ENCODE measurements around the gene DPH7. TPM values are rescaled to one million over a fixed set of nuclear protein-coding genes. Genes with fewer than 3 reads are reported as not detected.
A peak's percentile ranks its signal among the peaks of the same experiment; 100 is the strongest.
"Not testable (repeated sequence)": the region's sequence is repeated elsewhere in the genome, so short reads cannot be mapped to it uniquely, and the experiment has no call there.

Gene DPH7
- total RNA-seq, 3 donors from 2014 or later = 34.1 to 37.7 (median 35.2) TPM

DNA sequence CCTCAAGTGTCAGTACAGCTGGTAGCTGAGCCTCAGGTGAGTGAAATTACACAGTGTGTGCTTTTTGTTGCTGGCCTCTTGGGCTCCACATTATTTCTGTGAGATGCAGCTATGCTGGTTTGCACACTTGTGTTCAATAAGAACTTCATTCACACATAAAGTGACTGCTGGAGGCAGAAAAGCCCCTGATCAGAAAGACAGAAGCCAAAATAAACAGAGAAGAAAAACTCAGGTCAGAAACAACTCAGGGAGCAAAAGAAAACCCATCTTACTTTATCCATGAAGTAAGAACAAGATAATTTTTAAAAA is 43.7 kb downstream of the DPH7 start:
- no peak for ATAC-seq

DNA sequence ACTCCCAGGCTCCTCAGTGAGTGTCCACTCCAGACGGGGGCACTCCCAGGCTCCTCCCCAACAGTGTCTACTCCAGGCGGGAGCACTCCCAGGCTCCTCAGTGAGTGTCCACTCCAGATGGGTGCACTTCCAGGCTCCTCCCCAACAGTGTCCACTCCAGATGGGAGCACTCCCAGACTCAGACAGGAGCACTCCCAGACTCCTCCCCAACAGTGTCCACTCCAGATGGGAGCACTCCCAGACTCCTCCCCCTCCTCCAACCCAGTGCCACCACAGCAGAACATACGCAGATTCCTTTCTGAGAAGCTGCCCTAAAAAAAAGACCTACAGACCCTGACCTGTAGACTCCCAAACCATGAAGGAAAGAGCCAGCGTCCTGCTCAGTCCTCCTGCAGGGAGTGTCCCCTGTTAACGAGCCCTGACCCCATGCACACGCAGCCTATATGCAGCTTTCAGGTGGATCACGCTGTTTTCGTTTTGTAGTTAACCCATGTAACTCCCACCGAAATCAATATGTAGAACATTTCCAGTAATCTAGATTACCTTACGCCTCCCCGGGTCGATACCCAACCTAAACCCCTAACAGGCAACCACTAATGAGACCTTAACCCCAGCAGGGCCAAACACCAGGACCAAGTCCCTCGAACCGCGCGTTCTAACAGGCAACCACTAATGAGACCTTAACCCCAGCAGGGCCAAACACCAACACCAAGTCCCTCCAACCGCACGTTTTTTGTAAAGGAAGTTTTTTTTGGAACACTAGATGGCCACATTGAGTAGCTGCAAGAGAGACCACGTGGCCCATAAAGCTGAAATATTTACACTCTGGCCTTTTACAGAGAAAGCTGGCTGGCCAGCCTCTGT is 44.2 kb downstream of the DPH7 start:
- Mint-ChIP-seq H3K9me3 (peaks cover 5% of the 10 kb centered on the region), H3K4me3 (no peak overlapping the region), H3K27me3 (ENCODE audit: low read depth) (no peaks in the 10 kb centered on the region), H3K4me1 (ENCODE audit: low read depth) (peaks cover 25% of the 10 kb centered on the region), H3K36me3 (ENCODE audit: insufficient read depth) (peaks cover 4% of the 10 kb centered on the region)
- ATAC-seq = peak; percentile 77
- no peak for DNase-seq

More for the DNA sequence above, 43.7 kb downstream of the DPH7 start:
- Mint-ChIP-seq H3K4me3 (no peak overlapping the region), H3K4me1 (ENCODE audit: low read depth) (peaks cover 25% of the 10 kb centered on the region), H3K27me3 (ENCODE audit: low read depth) (no peaks in the 10 kb centered on the region), H3K36me3 (ENCODE audit: insufficient read depth) (peaks cover 4% of the 10 kb centered on the region), H3K9me3 (peaks cover 5% of the 10 kb centered on the region)
- no peak for DNase-seq

DNA sequence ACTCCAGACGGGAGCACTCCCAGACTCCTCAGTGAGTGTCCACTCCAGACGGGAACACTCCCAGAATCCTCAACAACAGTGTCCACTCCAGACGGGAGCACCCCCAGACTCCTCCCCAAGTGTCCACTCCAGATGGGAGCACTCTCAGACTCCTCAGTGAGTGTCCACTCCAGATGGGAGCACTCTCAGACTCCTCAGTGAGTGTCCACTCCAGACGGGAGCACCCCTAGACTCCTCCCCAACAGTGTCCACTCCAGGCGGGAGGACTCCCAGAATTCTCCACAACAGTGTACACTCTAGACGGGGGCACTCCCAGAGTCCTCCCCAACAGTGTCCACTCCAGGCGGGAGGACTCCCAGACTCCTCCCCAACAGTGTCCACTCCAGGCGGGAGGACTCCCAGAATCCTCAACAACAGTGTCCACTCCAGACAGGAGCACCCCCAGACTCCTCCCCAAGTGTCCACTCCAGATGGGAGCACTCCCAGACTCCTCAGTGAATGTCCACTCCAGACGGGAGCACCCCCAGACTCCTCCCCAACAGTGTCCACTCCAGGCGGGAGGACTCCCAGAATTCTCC is 45.7 kb downstream of the DPH7 start:
- DNase-seq; H3K4me3 Mint-ChIP-seq; H3K27me3 Mint-ChIP-seq (ENCODE audit: low read depth); H3K36me3 Mint-ChIP-seq (ENCODE audit: insufficient read depth); H3K9me3 Mint-ChIP-seq; ATAC-seq: not testable (repeated sequence)
- peaks cover 25% of the 10 kb centered on the region for H3K4me1 Mint-ChIP-seq (ENCODE audit: low read depth)

DNA sequence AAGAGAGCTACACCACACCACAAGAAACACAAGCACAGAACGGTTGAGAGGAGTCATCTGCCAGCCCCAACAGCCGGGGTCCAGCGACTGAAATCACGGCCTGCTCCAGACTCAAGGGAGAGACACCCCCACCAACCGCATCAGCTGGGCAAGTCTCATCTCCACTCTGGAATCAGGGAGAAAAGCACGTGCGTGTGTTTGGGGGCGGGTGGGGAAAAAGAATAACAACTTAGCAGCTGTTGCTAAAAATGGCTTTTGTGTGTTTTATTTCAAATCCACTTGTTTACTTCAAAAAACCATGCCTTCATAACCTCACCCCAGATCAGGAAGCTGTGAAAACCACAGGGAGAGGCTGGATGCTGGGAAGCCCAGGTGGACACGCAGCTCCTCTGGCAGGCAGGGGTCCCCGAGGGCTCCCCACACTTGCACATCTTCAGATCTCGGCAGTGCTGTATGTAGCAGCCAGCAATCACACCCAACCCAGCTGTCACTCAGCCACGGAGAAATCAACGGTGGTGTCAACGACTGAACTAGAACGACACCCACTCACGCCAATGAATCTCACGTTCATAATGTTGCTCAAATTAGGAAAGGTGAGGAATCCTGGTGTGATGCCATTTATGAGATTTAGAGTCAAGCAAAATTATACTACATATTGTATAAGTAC is 47.5 kb downstream of the DPH7 start:
- Mint-ChIP-seq H3K27me3 (ENCODE audit: low read depth) (no peaks in the 10 kb centered on the region), H3K36me3 (ENCODE audit: insufficient read depth) (peaks cover 2% of the 10 kb centered on the region), H3K9me3 (peaks cover 2% of the 10 kb centered on the region), H3K4me1 (ENCODE audit: low read depth) (peaks cover 14% of the 10 kb centered on the region), H3K4me3 (no peak overlapping the region)
- ATAC-seq = no peak
- no peak for DNase-seq

DNA sequence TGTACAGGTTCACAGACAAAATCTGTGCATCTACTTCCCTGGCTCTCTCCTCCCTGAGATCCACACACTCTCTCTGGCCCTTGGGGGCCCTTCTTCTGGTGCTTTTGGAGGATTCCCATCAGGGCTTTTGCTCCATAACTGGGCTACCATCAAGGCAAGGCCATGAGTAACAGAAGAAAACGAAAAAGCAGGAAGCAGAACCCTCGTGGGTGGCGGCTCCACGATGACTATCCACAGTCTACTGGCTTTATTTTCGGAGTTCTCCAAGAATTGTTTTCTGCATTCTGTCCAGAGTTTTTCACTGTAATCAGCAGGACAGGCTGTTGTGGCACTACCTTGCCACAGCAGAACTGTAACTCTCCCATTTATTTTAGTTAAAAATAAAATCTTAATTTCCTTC is 48.4 kb downstream of the DPH7 start:
- Mint-ChIP-seq H3K4me1 (ENCODE audit: low read depth) (peaks cover 12% of the 10 kb centered on the region), H3K36me3 (ENCODE audit: insufficient read depth) (no peaks in the 10 kb centered on the region), H3K27me3 (ENCODE audit: low read depth) (no peaks in the 10 kb centered on the region), H3K4me3 (no peak overlapping the region), H3K9me3 (no peaks in the 10 kb centered on the region)
- no peak for DNase-seq
- no peak for ATAC-seq

DNA sequence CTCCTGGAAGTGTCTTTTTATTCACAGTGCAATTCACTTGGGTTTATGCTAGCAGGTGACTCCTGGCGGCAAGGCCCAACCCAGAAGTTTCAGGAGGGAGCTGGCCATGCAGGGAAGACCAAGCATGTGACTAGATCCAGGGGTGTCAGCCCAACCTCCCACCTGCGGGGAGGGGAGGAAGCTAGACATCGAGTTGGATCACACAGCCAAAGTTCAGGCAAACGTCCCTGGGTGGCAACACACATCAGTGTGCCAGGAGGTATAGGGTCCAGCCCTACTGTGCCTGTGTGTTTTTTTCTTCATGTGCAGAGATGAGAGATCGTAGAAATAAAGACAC is 53.8 kb downstream of the DPH7 start:
- Mint-ChIP-seq H3K4me3 (no peak overlapping the region), H3K36me3 (ENCODE audit: insufficient read depth) (no peaks in the 10 kb centered on the region), H3K9me3 (no peaks in the 10 kb centered on the region), H3K4me1 (ENCODE audit: low read depth) (peaks cover 2% of the 10 kb centered on the region), H3K27me3 (ENCODE audit: low read depth) (no peaks in the 10 kb centered on the region)
- ATAC-seq (no peak), DNase-seq (no peak)

DNA sequence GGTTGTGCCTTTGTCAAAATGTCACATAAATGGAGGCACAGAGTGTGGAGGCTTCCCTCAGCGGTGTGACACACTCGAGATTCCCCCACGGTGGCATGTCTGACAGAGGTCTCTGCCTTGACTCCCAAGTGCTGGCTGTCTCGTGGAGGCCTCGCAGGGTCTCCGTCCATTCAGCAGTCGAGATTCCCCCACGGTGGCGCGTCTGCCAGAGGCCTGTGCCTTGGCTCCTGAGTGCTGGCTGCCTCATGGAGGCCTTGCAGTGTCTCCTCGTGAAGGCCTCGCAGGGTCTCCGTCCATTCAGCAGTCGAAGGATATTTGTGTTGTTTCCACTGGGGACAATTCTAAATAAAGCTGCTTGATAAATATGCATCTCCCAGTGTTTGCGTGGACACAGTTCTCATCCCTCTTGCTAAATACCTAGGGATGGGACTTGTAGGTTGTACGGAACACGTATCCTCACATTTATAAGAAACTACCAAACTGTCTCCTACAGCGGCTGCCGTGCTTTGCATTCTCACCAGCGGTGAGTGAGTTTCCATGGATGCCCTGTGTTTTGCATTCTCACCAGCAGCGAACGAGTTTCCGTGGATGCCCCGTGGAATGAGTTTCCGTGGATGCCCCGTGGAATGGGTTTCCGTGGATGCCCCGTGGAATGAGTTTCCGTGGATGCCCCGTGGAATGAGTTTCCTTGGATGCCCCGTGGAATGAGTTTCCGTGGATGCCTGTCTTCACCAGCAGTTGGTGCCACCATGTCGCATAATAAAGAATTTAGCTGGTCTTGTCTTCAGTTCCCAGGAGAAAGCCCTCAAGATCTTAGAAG is 54.4 kb downstream of the DPH7 start:
- no peaks in the 10 kb centered on the region for H3K9me3 Mint-ChIP-seq
- no peak for ATAC-seq
- no peak overlapping the region for H3K4me3 Mint-ChIP-seq
- no peaks in the 10 kb centered on the region for H3K36me3 Mint-ChIP-seq (ENCODE audit: insufficient read depth)
- H3K27me3 Mint-ChIP-seq (ENCODE audit: low read depth) = no peaks in the 10 kb centered on the region
- DNase-seq = no peak
- H3K4me1 Mint-ChIP-seq (ENCODE audit: low read depth) = peaks cover 2% of the 10 kb centered on the region

DNA sequence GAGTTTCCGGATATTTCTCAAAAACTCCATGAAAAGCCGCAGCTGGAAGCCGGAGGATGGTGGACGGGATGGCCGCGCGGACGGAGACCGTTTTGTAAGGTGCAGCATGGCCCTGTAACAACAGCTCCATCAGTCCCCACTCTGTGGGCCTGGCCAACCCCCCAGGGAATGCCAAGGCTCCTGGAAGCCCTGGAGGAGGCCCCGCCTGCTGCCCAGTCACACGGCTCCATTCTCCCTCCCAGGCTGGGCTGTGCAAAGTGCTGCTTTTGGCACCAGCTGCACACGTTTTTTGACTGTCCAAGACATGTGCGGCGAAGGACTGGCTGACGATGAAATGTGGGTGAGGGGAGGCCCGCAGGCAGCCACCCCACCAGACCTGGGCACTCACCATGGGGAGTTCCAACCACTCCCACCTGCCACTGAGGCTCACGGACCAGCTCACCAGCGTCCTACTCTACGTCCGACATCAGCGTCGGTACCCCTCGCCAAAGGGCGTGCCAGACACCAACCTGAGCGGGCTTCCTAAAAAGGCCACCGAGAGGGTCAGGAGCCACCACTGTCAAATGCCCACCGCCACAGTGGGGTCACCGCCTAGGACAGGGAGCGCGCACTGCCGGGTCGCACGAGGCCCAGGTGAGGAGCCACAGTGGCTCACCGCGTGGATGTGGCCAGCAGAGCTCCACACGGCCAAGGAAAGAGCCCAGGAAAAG is 55.8 kb downstream of the DPH7 start:
- DNase-seq (no peak), ATAC-seq (no peak)
- no peaks in the 10 kb centered on the region for H3K9me3 Mint-ChIP-seq

DNA sequence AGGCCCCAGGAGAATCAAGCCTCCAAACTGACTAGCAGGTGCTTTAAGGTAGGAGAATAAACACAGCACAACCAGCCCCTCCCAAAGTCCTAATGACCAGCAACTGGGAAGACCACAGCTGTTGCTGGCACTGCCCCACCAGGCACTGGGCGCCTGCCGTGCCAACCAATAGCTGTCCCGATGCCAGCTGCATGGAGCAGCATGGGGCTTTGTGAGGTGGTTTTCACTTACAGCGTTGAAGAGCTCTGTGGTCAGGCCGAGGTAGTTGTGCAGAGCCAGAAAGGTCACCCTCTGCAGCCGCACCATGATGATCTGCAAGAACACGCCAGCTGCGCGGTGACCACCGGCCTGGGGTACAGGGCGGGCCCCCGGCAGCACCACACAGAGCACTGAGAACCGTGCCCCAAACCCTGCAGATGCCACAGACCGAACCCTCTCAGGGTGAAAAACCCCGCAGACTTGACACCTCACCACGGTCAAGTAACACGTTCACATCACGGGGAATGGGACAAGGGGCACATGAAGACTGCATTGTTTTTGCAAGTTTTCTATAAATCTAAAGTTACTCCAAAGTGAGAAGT is 57.2 kb downstream of the DPH7 start:
- H3K27me3 Mint-ChIP-seq (ENCODE audit: low read depth) = no peaks in the 10 kb centered on the region
- DNase-seq = no peak
- H3K36me3 Mint-ChIP-seq (ENCODE audit: insufficient read depth) = no peaks in the 10 kb centered on the region
- peaks cover 2% of the 10 kb centered on the region for H3K4me1 Mint-ChIP-seq (ENCODE audit: low read depth)
- H3K4me3 Mint-ChIP-seq = no peak overlapping the region
- no peaks in the 10 kb centered on the region for H3K9me3 Mint-ChIP-seq
- no peak for ATAC-seq

More for the DNA sequence above, 55.8 kb downstream of the DPH7 start:
- H3K4me1 Mint-ChIP-seq (ENCODE audit: low read depth) = peaks cover 2% of the 10 kb centered on the region
- no peak overlapping the region for H3K4me3 Mint-ChIP-seq
- no peaks in the 10 kb centered on the region for H3K36me3 Mint-ChIP-seq (ENCODE audit: insufficient read depth)
- H3K27me3 Mint-ChIP-seq (ENCODE audit: low read depth) = no peaks in the 10 kb centered on the region

DNA sequence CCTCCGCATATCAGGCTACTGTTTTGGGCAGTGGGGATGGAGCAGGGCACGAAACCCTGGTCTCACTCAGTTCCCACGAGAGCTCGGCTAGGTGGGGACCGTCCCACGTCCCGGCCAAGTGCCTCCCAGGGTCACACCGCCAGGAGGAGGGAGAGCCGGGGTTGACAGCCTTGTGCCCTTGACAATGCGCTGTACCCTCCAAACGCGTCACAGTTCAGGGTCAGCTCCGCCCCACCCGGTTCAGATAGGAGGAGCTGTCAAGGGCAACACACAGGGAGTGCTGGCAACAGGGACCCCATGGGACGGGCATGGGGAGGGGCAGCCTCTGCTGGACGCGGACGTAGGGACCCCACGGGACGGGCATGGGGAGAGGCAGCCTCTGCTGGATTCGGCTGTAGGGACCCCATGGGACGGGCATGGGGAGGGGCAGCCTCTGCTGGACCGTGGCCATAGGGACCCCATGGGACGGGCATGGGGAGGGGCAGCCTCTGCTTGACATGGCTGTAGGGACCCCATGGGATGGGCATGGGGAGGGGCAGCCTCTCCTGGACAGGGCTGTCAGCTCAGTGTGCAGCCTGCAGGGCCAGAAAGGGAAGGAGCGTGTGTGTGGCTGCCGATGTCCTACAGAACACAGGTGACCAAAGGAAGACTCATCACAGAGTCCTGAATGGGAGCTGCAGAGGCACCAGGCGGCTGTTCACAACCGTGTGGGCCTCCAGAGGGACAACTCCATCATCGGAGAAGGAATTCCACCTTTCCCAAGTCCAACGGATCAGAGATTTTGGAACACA is 57.9 kb downstream of the DPH7 start:
- ATAC-seq (no peak), DNase-seq (no peak)
- H3K27me3 Mint-ChIP-seq (ENCODE audit: low read depth) = no peaks in the 10 kb centered on the region
- no peaks in the 10 kb centered on the region for H3K9me3 Mint-ChIP-seq
- no peak overlapping the region for H3K4me3 Mint-ChIP-seq
- H3K36me3 Mint-ChIP-seq (ENCODE audit: insufficient read depth) = no peaks in the 10 kb centered on the region
- H3K4me1 Mint-ChIP-seq (ENCODE audit: low read depth) = peaks cover 2% of the 10 kb centered on the region

DNA sequence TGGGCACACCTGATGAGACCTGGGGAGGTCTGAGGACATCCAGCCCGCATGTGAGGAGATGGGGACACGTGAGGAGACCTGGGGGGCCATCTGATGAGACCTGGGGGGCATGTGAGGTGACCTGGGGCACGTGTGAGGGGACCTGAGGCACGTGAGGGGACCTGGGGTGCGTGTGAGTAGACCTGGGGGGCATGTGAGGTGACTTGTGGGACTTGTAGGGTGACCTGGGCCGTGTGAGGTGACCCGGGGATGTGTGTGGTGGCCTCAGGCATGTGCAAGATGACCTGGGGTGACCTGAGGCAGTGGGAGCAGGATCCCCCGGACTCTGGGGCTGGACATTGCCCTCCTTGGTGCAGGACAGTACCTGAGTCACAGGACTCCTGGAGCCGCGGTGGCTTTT is 59.2 kb downstream of the DPH7 start:
- no peaks in the 10 kb centered on the region for H3K36me3 Mint-ChIP-seq (ENCODE audit: insufficient read depth)
- no peaks in the 10 kb centered on the region for H3K27me3 Mint-ChIP-seq (ENCODE audit: low read depth)
- H3K9me3 Mint-ChIP-seq = no peaks in the 10 kb centered on the region
- H3K4me1 Mint-ChIP-seq (ENCODE audit: low read depth) = no peaks in the 10 kb centered on the region
- ATAC-seq (no peak), DNase-seq (no peak)
- no peak overlapping the region for H3K4me3 Mint-ChIP-seq

DNA sequence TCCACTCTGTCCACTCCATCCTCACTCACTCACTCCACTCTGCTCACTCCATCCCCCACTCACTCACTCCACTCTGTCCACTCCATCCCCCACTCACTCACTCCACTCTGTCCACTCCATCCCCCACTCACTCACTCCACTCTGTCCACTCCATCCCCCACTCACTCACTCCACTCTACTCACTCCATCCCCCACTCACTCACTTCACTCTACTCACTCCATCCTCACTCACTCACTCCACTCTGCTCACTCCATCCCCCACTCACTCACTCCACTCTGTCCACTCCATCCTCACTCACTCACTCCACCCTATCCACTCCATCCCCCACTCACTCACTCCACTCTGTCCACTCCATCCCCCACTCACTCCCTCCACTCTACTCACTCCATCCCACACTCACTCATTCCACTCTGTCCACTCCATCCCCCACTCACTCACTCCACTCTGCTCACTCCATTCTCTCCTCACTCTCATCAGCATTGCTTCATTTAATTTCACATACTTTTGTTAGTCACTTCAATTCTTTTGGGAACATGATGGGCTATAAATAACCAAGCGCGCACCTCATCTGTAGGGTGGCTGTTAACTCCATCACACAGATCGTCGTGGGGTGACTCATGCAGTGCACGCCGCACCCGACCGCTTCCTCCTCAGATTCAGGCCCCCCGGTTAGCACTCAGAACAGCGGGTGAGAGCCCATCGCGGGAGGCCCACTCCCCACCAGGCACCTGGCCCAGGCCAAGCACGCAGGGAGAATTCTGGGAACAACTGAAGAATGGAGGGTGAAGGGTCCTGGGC is 59.9 kb downstream of the DPH7 start:
- not testable (repeated sequence) for ATAC-seq; H3K27me3 Mint-ChIP-seq (ENCODE audit: low read depth); H3K4me1 Mint-ChIP-seq (ENCODE audit: low read depth); DNase-seq; H3K36me3 Mint-ChIP-seq (ENCODE audit: insufficient read depth); H3K4me3 Mint-ChIP-seq; H3K9me3 Mint-ChIP-seq
